Mesenteric fat pad (tissue), 1 donor: ENCODE measurements around the gene RIC8B. TPM values are rescaled to one million over a fixed set of nuclear protein-coding genes. Genes with fewer than 3 reads are reported as not detected.
A peak's percentile ranks its signal among the peaks of the same experiment; 100 is the strongest.
"Not testable (repeated sequence)": the region's sequence is repeated elsewhere in the genome, so short reads cannot be mapped to it uniquely, and the experiment has no call there.

Source experiments
- DNase-seq: peaks from one replicate; pipeline ENCODE4 v3.0.0-alpha.2; 2020; ENCODE audit warnings: low spot score
- long read RNA-seq: library from polyadenylated mRNA; unstranded; transcript quantifications from one replicate; pipeline ENCODE4 v2.0.0, GENCODE V29; 2020
- total RNA-seq: library from RNA; stranded (reverse); fragmentation: NEBNext Ultra II Directional; extraction: Animal tissue kit (Norgen Biotek cat#: 25700); gene quantifications from one replicate; pipeline ENCODE4 v1.2.1, GENCODE V29; 2021
- donor health status: DM: yes; HTN: yes; CAD: no.

The RIC8B gene, protein sequence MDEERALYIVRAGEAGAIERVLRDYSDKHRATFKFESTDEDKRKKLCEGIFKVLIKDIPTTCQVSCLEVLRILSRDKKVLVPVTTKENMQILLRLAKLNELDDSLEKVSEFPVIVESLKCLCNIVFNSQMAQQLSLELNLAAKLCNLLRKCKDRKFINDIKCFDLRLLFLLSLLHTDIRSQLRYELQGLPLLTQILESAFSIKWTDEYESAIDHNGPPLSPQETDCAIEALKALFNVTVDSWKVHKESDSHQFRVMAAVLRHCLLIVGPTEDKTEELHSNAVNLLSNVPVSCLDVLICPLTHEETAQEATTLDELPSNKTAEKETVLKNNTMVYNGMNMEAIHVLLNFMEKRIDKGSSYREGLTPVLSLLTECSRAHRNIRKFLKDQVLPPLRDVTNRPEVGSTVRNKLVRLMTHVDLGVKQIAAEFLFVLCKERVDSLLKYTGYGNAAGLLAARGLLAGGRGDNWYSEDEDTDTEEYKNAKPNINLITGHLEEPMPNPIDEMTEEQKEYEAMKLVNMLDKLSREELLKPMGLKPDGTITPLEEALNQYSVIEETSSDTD
- 23.3 TPM for total RNA-seq
- long read RNA-seq, transcript RIC8B-203 (9 exons, 2,440 nt) = major isoform, 8 of 28 reads
- long read RNA-seq, partial matches to known transcripts = 8 of 28 reads
- long read RNA-seq, other reads (novel, unspliced or antisense) = 10 of 28 reads

DNA sequence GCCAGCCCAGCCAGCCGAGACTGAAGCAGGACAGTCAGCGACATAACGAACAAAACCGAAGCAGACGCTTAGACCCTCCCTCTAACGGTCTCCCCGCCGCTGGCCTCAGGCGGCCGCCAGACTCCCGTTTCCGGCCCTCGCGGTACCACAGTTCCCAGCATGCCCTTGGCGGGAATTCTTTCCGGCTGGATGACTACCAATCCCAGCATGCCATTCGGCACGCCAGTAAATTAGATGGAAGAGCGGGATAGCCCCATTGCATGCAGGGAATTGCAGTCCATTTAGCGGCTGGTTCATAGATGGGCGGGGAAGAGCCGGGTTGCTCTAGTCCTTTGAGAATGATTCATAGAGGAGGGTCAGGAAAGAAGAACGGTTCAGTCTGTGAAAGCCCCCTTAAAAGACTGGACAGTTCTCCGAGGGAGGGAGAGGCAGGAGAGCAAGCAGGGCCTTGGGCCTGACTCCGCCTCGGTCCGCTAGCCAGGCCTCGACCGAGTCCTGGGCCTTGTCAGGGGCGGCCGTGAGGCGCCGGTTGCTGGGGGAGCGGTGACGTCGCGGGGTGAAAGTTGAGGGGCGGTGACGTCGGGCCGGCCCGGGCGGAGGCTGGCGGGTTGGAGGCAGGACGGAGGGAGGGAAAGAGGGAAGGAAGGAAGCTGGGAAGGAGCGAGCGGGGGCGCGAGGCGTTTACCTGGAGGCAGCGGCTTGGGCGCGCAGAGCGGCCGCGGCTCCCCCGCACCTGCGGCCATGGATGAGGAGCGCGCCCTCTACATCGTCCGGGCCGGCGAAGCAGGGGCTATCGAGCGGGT is at the start of gene RIC8B:
Gene RIC8B, plus strand, starts transcription at position 678 of the 803 bp plus-strand sequence. Its CDS starts 64 bp downstream, at position 742.
- DNase-seq = peak; percentile 96

DNA sequence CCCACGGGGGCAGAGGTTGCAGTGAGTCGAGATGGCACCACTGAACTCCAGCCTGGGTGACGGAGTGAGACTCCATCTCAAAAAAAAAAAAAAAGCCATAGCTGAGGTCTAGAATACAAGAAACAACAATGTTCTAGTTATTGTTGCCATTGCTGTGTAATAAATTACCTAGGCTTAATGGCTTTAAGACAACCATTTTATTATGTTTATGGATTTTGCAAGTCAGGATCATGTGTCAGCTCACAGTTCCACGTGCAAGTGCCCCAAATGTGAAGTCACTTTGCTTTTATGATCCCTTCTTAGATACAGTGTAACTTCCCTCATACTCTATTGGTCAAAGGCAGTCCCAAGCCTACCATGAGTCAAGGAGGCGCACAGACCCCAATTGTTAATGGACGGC is 49.5 kb upstream of the RIC8B start:
- DNase-seq = no peak

DNA sequence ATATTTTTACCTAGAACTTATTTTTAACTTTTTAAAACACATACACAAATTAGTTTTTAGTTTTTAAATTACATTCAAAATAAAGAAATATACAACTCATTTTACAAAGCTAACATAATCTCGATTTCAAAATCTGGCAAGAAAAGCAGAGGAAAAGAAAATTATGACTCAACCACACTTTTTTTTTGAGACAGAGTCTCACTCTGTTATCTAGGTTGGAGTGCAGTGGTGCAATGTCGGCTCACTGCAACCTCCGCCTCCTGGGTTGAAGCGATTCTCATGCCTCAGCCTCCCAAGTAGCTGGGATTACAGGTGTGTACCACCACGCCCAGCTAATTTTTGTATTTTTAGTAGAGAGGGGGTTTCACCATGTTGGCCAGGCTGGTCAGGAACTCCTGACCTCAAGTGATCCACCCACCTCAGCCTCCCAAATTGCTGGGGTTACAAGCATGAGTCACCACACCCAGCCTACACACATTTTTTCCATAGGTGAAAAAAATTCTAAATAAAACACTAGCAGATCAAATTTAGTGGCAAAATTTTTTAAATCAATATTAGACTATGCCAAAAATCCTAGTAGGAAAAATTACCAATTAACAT is 47.8 kb upstream of the RIC8B start:
- DNase-seq = not testable (repeated sequence)

GRCh38 chr12:106729611-106730010 is 44.9 kb upstream of the RIC8B start:
- no peak for DNase-seq

DNA sequence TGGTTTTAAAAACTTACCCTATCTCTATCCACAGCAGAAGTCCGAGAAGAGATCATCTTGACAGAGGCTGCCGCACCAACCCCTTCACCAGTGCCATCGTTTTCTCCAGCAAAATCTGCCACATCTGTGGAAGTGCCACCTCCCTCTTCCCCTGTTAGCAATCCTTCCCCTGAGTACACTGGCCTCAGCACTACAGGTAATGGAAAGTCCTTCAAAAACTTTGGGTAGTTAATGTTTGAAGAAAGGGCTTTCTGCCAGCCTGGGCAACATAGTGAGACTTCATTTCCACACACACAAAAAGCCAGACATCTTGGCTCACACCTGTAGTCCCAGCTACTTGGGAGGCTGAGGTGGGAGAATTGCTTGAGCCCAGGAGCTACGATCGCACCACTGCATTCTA is 41.6 kb upstream of the RIC8B start:
- no peak for DNase-seq

- no peak for DNase-seq
Observed at GRCh38 chr12:106733660-106734059, 40.8 kb upstream of the RIC8B start.

DNA sequence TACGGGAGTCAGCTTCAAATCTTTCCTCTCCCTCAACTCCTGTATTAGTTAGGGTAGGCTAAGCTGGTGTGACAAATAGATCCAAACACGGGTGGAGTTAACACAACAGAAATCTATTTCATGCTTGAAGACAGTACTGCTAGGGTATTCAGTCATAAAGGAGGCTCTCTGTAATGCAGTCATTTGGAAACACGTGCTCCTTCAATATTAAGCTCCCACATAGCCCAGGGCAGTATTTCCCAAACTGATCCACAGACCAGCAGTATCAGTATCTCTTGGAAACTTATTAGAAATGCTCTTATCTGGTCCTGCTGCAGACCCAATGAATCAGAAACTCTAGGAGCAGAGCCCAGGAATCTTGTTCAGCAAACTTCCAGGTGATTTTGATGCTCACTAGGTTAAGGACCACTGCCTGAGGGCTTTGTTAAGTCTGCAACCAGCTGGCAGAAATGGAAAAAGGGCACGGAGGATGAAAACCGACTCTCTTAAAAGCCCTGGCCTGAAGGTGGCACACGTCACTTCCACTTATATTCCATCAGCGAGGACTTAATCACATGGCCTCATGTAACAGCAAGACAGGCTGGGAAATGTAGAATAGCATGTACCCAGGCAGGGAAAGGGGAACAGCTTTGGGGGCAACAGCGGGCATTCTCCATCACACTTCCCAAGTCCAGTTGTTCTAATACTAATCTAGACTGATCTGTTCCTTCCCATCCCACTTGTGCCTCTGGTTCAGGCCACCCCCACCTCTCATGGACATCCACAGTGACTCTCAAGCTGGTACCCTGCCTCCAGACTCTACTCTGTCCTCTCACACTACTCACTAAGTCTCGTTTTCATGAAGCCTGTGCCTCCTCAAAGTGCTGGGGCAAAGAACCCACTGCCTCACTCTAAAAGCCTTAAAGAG is 38.2 kb upstream of the RIC8B start:
- DNase-seq = no peak

DNA sequence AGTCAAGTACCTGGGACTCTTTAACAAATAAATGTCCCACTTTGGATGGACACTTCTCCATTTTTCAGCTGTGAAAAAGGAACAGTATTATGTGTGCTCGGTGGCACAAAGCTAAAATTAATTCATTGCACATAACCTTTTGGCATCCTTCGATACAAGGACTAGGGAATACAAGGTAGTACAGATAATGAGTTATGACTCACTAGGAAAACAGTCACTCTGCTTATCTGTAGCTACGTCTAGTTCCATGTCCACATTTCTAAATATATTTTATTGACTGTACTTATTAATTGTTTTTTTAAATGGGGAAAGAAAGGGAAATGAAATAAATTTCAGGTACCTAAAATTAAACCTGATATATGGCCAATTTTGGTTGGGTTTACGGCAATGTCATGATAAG is 35.2 kb upstream of the RIC8B start:
- DNase-seq = no peak

DNA sequence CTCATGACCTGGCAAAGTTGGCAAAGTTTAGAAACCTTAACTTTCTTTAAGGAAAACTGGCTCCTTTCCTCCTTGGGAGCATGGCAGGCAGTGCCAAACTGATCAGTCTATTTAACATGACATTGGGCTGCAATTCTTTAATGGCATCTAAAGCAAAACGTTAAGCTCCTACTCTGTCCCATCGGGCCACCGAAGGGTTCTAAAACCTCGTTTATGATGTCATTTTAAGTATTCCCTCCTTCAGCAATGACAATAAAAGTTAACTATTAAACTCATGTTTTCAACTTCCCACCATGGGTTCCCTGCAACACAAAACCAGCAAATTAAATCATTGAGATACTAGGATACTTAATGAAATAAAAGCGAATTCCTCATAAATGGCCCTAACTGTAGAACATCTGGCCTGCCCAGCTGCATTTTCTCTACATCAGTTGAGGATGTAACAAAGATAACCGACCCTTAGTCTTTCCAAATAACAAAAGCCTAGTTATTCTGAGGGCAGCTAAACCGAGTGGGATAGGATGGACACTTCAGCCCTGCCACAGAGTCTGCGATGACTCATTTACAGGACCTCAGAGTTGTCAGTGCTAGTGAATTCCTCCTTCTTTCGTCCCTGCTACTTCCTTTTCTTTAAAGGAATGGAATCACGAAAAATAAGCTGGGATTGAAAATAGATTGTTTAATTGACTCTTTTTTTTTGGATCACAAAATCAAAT is 34.5 kb upstream of the RIC8B start:
- DNase-seq = no peak

- DNase-seq = no peak
Observed at GRCh38 chr12:106740818-106741217, 33.7 kb upstream of the RIC8B start.

DNA sequence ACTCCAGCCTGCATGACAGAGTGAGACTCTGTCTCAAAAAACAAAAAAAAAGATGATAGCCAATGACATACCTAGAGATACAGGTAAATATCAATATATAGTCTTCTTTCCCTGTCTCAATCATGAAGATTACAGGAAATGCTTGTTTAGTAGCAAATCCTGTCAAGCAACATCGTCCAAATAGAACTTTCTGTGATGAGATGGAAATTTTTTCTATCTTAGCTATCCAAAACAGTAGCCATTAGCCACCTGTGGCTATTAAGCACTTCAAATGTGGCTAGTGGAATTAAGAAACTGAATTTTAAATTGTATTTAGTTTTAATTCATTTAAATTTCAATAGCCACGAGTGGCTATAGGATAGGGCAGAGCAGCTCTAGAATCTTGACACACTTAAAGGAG is 33.2 kb upstream of the RIC8B start:
- DNase-seq = no peak

DNA sequence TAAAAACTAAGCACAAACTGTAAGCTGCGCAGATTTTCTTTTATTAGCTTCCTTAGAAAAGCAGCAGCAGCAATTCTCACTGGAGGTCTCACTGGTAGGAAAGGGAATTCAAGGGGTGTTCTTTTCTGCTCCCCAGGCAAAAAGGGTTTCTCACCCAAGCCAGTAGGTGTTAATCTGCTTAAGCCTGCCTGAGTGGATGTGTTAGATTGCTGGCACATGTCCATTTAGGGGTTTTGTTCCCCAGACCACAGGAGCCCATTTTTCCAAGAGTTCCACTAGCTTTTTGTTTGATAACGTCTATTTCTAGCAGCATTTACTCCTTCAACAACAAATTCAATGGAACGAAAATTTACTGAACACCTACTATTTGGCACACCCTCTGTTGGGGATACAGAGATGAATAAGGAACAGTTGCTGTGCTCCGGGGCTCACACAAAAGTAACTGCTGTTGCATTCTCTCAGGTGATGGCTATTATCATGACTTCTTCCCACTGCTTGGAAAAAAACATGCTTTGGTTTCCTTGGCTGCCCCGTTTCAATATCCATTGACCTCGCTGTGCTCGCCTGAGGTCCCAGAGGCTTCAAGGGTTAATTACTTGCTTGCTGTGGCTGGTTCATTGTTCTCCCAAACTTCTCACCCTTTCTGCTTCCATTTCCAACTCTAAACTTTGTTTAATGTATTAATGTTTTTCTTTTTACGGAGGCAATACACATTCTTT is 31.1 kb upstream of the RIC8B start:
- no peak for DNase-seq

GRCh38 chr12:106744600-106744999 is 29.9 kb upstream of the RIC8B start:
- DNase-seq = no peak

GRCh38 chr12:106745181-106745745 is 29.2 kb upstream of the RIC8B start:
- DNase-seq = no peak

GRCh38 chr12:106747973-106748436 is 26.5 kb upstream of the RIC8B start:
- no peak for DNase-seq

DNA sequence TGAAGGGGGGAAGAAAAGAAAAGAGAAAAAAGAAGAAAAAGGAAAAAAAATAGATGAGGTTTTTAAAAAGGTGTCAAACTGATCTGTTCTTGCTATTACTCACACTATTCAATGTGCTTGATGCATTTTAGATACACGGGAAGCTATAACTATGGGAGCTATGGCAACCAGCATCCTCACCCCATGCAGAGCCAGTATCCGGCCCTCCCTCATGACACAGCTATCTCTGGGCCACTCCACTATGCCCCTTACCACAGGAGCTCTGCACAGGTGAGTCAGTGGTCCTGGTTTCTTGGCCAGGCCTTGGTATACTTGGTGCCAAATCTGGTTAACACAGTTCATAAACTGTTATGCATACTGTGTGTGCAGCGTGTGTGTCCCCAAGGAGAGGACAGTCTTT is 24.0 kb upstream of the RIC8B start:
- no peak for DNase-seq

- no peak for DNase-seq
Observed at GRCh38 chr12:106753526-106753925, 21.0 kb upstream of the RIC8B start.

DNA sequence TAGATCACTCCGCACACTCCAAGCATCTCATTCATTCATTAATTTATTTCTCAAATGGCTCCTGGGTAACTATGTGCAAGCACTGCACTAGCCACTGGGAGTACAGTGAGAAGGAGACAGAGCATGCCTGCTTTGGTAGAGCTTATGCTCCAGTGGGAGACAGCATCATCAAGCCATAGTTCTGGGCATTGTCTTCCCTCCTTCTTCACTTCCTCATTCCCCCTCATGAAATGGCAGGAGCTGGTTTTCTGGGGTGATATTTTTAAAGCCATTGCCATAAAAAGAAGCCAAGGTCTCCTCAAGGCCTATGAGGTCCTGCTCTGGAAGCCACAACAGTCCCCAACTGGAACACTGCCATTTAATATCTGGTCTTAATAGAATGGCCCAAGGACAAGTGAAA is 20.2 kb upstream of the RIC8B start:
- no peak for DNase-seq
